GM12891 (cell line): ENCODE measurements around the gene MAEA.

ENCODE experiments used
- DNase-seq: peaks from one replicate; pipeline ENCODE4 v3.0.0; 2011; ENCODE audit warnings: low spot score; ENCODE audit not compliant: insufficient read length
- FAIRE-seq: peaks from 2 replicates; lab custom pipeline; 2011; peaks lifted over from hg19 to GRCh38; lab: Jason Lieb, UNC
- PAX5 ChIP-seq: IDR thresholded peaks from 2 replicates; pipeline ENCODE4 v1.6.1; 2011; ENCODE audit warnings: low read length, moderate library complexity, mild to moderate bottlenecking; ENCODE audit not compliant: insufficient read depth, severe bottlenecking
- POLR2A ChIP-seq: IDR thresholded peaks from 2 replicates; pipeline ENCODE4 v1.6.1; 2011; ENCODE audit warnings: low read depth, low read length, control low read depth
- POLR2AphosphoS5 ChIP-seq: IDR thresholded peaks from 2 replicates; pipeline ENCODE4 v1.6.1; 2011; ENCODE audit warnings: low read depth, low read length, control low read depth
- POU2F2 ChIP-seq: IDR thresholded peaks from 2 replicates; pipeline ENCODE4 v1.6.1; 2011; ENCODE audit warnings: low read depth, mild to moderate bottlenecking, control low read depth, low read length, moderate library complexity
- SPI1 ChIP-seq: IDR thresholded peaks from 2 replicates; pipeline ENCODE4 v1.6.1; 2011; ENCODE audit warnings: low read depth, low read length, control low read depth
- TAF1 ChIP-seq: IDR thresholded peaks from 2 replicates; pipeline ENCODE4 v1.6.1; 2011; ENCODE audit warnings: low read depth, low read length, control low read depth

Gene MAEA

DNA sequence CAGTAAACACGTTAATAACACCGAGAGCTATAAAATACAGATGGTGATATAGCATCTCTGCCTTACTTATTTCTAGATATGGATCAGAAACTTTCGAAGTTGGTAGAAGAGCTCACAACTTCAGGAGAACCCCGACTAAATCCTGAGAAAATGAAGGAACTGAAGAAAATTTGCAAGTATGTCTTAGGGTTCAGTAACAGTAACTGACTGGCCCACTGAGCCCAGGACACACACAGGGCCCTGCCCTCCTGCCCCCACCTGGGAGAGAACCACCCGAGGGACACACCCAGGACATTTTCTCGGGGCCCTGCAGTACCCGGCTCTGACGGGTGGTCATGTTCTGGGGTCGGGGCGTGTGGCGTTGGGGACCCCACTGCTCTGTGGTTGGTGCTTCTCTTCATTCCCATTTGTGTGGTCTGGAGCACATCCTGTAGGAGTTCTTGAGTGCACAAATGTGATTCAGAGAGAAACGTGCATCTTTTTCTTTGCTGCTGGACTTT is 58.4 kb downstream of the MAEA start:
- TF ChIP-seq POU2F2 (no peak), POLR2AphosphoS5 (no peak), TAF1 (no peak), POLR2A (no peak)
- DNase-seq (no peak), FAIRE-seq (no peak)

GRCh38 chr4:1348746-1349145 is 59.1 kb downstream of the MAEA start:
- FAIRE-seq: no peak
- no peak for DNase-seq
- TF ChIP-seq POU2F2 (no peak), PAX5 (no peak), SPI1 (no peak), POLR2A (no peak), POLR2AphosphoS5 (no peak), TAF1 (no peak)

DNA sequence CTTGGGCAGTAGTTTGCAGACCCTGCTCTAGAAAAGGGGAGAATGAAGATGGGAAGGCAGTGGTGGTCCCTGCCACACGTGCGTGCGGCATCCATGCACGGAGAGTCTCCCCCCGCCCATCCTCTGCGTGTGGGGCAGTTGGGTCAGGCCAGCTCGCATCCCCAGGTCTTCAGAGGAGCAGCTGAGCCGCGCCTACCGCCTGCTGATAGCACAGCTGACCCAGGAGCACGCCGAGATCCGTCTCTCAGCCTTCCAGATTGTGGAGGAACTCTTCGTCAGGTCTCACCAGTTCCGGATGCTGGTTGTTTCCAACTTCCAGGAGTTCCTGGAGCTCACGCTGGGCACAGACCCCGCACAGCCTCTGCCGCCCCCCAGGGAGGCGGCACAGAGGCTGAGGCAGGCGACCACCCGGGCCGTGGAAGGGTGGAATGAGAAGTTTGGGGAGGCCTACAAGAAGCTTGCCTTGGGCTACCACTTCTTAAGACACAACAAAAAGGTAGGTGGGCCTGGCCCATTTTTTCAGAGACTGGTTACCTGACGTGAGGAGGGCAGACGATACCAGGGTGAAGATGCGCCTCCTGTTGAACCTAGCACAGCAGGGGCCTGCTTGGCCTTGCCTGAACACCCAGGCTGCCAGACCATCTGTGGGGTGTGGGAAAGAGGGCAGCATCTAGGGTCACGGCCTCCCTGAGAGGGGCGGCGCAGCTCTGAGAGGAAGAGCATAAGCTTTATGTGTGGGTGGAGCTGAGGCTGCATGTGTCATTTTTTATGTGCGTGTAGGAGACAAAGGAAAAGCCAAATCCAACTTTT is 59.9 kb downstream of the MAEA start:
- TF ChIP-seq POU2F2 (no peak), PAX5 (no peak), TAF1 (no peak), POLR2AphosphoS5 (no peak), SPI1 (no peak), POLR2A (no peak)
- no peak for DNase-seq
- no peak for FAIRE-seq

DNA sequence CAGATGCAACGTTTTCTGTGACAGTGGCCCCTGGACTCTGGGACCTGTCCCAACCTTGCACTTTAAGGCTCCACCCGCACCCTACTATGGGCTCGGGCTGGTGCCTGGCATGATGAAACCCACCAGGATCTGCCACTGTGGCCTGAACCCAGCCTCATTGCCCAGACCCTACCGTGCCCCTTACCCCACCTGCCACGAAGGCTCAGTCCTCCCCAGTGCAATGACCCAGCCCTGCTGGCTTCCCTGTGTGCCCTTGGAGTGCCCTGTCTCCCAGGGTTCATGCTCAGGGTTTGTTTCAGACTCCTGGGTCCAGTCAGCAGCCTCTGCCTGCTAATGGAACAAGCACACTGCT is 60.5 kb downstream of the MAEA start:
- DNase-seq (no peak), FAIRE-seq (no peak)
- TF ChIP-seq POU2F2 (no peak), SPI1 (no peak), PAX5 (no peak), POLR2AphosphoS5 (no peak), TAF1 (no peak), POLR2A (no peak)

DNA sequence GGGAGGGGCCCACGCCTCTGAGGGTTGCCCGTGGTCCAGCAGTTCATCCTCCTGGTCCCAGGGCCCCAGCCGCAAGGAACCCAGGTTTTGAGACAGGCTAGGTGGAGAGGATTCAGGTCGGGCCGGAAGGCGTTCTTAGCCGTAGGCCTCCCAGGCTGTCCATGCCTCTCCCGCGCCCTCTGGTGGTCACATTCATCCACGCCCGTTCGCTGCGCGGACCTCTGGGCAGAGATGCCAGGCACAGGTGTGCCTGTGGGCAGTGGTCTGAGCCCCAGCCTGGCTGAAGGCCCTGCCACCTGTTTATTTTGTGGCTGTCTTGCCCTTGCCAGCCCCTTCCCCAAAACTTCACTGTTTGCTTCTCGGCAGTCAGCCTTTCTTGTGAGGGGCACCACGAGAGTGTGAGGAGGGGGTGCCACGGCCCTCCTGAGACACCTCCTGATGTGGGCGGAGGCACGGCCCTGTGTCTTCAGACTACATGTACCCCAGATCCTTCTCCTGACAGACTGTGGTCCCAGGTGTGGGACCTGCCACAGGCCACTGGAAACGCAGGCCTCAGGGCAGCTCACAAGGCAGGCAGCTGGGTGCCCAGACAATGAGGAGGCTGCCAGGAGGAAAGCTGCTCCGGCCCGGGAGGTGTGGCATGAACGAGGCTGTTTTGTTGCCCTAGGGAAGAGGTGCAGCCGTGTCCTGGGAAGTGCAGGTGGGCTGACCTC is 62.3 kb downstream of the MAEA start:
- DNase-seq: peak; percentile 96
- peak; percentile 99 for FAIRE-seq
- TF ChIP-seq POLR2A (no peak), POLR2AphosphoS5 (no peak), PAX5 (no peak), SPI1 (no peak), TAF1 (no peak), POU2F2 (no peak)

DNA sequence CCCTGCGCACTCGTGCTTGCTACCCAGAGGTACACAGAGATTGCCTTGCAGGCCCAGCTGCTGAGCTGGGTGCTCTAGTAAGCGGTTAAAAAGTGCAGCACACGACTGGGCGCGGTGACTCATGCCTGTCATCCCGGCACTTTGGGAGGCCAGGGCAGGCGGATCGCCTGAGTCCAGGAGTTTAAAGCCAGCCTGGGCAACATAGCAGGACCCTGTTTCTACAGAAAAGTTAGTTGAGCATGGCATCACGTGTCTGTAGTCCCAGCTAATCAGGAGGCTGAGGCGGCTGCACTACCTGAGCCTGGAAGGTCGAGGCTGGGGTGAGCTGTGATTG is 62.8 kb downstream of the MAEA start:
- DNase-seq: no peak
- no peak for FAIRE-seq
- TF ChIP-seq POLR2A (no peak), PAX5 (no peak), POU2F2 (no peak)

DNA sequence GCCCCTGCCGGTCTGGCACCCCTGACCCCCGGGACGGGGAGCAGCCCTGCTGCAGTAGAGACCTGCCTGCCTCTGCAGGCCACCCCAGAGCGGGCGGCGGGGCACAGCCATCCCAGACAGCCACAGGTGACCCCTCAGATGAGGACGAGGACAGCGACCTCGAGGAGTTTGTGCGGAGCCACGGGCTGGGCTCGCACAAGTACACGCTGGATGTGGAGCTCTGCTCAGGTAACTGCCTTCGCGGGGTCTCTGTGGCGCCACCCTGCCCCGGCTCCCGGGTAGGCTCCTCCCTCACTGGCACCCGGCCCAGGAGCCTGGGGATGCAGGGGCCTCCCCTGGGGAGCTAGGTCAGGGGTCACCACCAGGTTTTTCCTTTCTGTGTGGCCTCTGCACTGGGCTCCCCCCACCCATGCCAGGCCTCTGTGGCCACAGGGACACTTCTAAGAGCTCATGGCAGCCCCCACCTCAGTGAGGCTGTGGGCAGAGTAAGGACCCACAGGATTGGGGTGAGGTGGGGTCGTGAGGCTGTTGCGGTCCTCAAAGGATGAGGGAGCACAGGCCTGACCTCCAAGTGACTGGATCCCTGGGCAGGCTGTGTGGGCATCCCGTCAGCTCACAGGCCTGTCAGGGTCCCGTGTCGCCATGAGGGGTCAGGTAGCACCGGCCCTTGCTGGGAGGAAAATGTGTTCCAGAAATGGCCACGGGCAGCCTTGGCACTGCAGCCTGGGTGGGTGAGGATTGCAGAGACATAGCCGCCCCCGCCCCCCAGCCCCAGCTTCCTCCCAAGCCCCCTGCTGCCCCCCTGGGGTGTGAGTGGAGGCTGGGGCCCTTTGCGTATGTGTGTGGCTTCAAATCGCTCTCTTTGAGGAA is 63.7 kb downstream of the MAEA start:
- TF ChIP-seq SPI1 (no peak), TAF1 (no peak), POLR2AphosphoS5 (no peak), PAX5 (no peak), POU2F2 (no peak), POLR2A (no peak)
- no peak for DNase-seq
- no peak for FAIRE-seq

GRCh38 chr4:1354136-1354982 is 64.7 kb downstream of the MAEA start:
- no peak for TF ChIP-seq TAF1
- no peak for TF ChIP-seq POLR2A
- FAIRE-seq: no peak
- no peak for DNase-seq

DNA sequence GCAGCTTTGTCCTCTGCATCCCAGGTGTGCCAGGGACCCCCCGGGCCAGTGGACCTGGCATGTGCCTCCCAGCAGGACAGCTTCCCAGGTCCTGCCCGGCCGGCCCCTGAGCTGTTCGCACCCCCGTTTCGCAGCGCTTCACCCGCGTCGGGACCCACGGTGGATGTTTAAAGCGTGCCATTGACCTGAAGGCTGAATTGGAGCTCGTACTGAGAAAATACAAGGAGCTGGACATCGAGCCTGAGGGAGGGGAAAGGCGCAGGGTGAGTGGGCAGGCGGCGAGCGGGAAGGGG is 65.2 kb downstream of the MAEA start:
- FAIRE-seq: no peak

GRCh38 chr4:1355378-1355777 is 65.7 kb downstream of the MAEA start:
- FAIRE-seq: no peak
- TF ChIP-seq POLR2A (no peak), POLR2AphosphoS5 (no peak), TAF1 (no peak), PAX5 (no peak), SPI1 (no peak), POU2F2 (no peak)
- no peak for DNase-seq

More for the DNA sequence above, 65.2 kb downstream of the MAEA start:
- no peak for DNase-seq
- no peak for TF ChIP-seq POLR2AphosphoS5
- no peak for TF ChIP-seq PAX5
- no peak for TF ChIP-seq POU2F2
